Mucosa of rectum (tissue), 2 donors: ENCODE results near the gene PODNL1.

Source experiments
- H3K27ac ChIP-seq, 2 donors: one replicate each; pipeline ENCODE4 v1.7.0; 2013; ENCODE audit warnings: inconsistent platforms in 2 of 2, low read depth in 2 of 2, low read length in 2 of 2
- H3K27me3 ChIP-seq, 2 donors: one replicate each; pipeline ENCODE4 v1.7.0; 2013; ENCODE audit warnings: low read length in 2 of 2; ENCODE audit not compliant: control insufficient read depth in 2 of 2, insufficient read depth in 2 of 2
- H3K36me3 ChIP-seq, 2 donors: one replicate each; pipeline ENCODE4 v1.7.0; 2013; ENCODE audit warnings: low read length in 2 of 2; ENCODE audit not compliant: control insufficient read depth in 2 of 2, insufficient read depth in 2 of 2
- H3K4me1 ChIP-seq, 2 donors: one replicate each; pipeline ENCODE4 v1.7.0; 2013; ENCODE audit warnings: low read length in 2 of 2, mild to moderate bottlenecking in 1 of 2; ENCODE audit not compliant: control insufficient read depth in 2 of 2, insufficient read depth in 2 of 2
- H3K4me3 ChIP-seq, 2 donors: one replicate each; pipeline ENCODE4 v1.7.0; 2013; ENCODE audit warnings: low read length in 2 of 2
- H3K9ac ChIP-seq, 2 donors: one replicate each; pipeline ENCODE4 v1.7.0; 2013; ENCODE audit warnings: low read length in 2 of 2, low read depth in 1 of 2, mild to moderate bottlenecking in 1 of 2
- H3K9me3 ChIP-seq, 2 donors: one replicate each; pipeline ENCODE4 v1.7.0; 2013; ENCODE audit warnings: low read length in 2 of 2; ENCODE audit not compliant: control insufficient read depth in 2 of 2
- donor health status: healthy.
- donor health status: Normal muscosa, but diverticular disease.

Gene PODNL1, protein sequence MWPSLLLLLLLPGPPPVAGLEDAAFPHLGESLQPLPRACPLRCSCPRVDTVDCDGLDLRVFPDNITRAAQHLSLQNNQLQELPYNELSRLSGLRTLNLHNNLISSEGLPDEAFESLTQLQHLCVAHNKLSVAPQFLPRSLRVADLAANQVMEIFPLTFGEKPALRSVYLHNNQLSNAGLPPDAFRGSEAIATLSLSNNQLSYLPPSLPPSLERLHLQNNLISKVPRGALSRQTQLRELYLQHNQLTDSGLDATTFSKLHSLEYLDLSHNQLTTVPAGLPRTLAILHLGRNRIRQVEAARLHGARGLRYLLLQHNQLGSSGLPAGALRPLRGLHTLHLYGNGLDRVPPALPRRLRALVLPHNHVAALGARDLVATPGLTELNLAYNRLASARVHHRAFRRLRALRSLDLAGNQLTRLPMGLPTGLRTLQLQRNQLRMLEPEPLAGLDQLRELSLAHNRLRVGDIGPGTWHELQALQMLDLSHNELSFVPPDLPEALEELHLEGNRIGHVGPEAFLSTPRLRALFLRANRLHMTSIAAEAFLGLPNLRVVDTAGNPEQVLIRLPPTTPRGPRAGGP

DNA sequence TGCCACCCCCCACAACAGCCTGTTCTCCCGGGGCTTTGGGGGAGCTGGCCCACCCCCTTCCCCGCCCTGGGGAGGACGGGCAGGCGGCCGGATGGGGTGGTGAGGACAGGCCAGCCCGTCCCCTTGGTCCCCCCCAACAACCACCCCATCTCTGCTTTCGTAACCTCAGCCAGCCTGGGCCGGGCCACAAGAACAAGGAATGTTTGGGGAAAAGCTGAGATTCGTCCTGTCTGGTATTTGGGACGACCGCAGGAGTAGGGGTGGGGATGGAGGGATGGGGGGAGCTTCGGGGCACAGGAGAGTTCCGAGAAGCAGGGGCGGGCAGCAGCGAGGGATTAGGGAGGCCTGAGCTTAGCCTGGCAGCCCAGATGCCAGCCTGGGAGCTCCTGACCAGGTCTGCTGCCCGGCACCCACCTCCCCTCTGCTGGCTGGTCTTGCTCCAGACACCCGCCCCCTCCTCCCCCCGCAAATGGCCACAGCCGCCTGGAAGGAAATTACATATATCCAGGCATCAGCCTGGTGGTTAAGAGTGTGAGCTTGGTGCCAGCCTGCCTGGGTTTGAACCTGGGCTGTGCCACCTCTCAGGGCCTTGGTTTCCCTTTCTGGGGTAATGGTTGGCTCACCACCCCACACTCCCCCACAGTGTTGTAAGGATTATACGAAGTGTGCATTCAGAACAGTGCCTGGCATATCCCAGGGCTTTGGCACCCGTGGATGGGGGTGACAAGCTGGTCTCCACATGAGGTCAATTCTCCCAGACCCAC, at the start of gene PODNL1:
PODNL1 (minus strand) TSS at position 117 of the 764 bp plus-strand sequence. CDS start 236 bp downstream, outside the sequence.
- H3K27me3 ChIP-seq: peaks cover 2 to 4% of the 10 kb centered on the region in 2 donors
- H3K27ac ChIP-seq: no peak within 1 kb of the TSS
- H3K4me3 ChIP-seq: no peak within 1 kb of the TSS
- H3K9ac ChIP-seq: no peak within 1 kb of the TSS
- H3K9me3 ChIP-seq: no peaks in the 10 kb centered on the region
- H3K4me1 ChIP-seq: peaks cover 0 to 4% of the 10 kb centered on the region in 2 donors
- no peaks in the 10 kb centered on the region for H3K36me3 ChIP-seq

DNA sequence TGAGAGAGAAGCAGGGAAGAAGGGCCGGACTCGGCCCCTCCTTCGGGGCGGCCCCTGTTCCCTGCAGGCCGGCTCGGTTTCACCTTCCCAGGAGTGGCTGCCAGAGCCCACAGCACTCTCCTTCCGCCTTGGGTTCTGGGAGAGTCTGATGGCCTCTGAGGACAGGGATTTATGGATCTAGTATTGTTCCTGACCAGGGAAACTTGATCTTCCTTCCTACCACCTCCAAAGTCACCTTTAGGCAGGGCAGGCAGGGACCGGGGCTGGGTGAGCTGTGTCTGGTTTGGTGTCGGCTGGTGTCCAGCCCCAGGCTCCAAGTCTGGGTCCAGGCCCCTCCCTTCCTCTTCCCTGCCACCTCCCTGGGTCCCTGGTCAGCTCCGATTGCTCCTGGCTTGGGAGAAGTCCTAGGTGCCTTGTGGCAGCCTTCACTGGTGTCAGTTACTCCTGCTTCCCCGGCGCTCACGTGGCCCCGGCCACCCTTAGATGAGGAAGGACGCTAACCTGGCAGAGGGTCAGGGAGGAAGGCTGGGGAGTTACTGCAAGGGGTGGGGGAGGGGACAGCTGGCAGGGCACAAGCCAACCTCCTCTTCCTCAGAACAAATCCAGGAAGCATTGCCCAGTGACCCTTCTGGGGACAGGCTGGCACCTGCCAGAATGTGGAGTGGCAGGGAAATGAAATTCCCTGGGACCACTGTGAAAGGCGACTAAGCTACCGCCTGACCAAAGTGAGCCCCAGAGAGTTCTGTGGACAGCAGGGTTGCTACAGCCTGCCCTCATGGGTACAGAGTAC, 49.1 kb upstream of the PODNL1 start:
- H3K9ac ChIP-seq: peak overlapping the region; percentile 41 to 53

DNA sequence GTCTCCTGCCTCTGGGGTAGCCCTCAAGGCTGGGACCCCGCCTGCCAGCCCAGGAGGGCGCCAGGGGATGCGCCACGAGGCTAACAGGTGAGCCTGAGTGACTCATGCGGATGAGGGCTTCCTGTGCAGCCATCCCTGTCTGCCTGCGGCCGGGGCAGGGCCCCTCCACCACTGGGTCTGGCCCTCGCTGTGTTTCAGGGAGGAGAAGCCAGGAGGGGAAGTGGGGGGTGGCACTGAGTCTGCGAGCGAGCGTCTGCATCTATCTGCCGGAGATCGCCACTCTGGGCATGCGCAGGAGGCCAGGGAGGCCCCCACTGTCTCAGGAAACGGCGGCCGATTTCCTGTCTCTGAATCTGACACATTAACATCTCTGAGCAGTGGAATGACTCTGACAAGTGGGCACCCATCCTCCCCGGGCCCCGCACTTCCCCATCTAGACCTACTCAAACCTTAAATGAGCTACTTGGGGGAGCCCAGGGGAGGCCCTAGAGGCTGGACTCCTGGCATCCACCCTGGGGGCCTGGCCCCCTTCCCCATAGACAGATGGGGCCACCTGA, 48.2 kb upstream of the PODNL1 start:
- Histone ChIP-seq H3K4me3 (peak overlapping the region in 1 of 2 donors; percentile 50), H3K27me3 (no peaks in the 10 kb centered on the region), H3K9ac (peak overlapping the region; percentile 41 to 53), H3K4me1 (peaks cover 10 to 26% of the 10 kb centered on the region in 2 donors), H3K9me3 (no peaks in the 10 kb centered on the region), H3K36me3 (peaks cover 3 to 12% of the 10 kb centered on the region in 2 donors), H3K27ac (peak overlapping the region; percentile 78 to 88)

More for the DNA sequence above, 49.1 kb upstream of the PODNL1 start:
- H3K36me3 ChIP-seq: peaks cover 3 to 19% of the 10 kb centered on the region in 2 donors
- peak overlapping the region; percentile 78 to 88 for H3K27ac ChIP-seq
- no peaks in the 10 kb centered on the region for H3K9me3 ChIP-seq
- H3K27me3 ChIP-seq: no peaks in the 10 kb centered on the region
- peaks cover 10 to 26% of the 10 kb centered on the region in 2 donors for H3K4me1 ChIP-seq
- no peak overlapping the region for H3K4me3 ChIP-seq

DNA sequence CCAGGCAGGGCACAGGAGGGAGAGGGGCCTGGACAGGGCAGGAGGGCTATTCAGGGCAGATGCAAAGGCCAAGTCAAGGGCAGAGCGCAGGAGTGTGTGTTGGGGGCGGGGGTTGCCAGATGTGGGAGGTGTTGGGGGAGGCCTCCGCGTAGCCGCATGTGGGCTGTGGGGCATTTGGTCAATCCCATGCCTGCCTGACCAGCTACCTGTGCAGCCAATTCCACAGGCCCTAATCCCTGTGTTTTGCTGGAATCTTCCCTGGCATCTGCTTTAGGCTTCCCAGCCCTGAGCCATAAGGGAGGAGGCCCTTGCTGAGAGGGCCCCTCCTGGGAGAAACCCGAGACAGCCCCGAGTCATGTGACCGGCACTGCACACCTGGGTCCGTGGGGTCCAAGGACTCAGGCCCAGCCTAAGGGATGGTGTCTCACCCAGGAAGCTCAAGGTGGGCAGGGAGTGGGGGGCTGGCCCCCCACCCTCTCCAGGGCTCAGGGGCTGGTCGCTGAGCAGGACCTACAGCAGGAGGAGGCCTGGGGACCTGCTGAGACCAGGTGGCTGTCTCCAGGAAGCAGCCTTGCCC, 47.6 kb upstream of the PODNL1 start:
- H3K27me3 ChIP-seq: no peaks in the 10 kb centered on the region
- peaks cover 10 to 26% of the 10 kb centered on the region in 2 donors for H3K4me1 ChIP-seq
- peak overlapping the region; percentile 14 to 53 for H3K9ac ChIP-seq
- peak overlapping the region in 1 of 2 donors; percentile 50 for H3K4me3 ChIP-seq
- no peaks in the 10 kb centered on the region for H3K9me3 ChIP-seq
- H3K27ac ChIP-seq: peak overlapping the region; percentile 78 to 88
- peaks cover 3 to 11% of the 10 kb centered on the region in 2 donors for H3K36me3 ChIP-seq

DNA sequence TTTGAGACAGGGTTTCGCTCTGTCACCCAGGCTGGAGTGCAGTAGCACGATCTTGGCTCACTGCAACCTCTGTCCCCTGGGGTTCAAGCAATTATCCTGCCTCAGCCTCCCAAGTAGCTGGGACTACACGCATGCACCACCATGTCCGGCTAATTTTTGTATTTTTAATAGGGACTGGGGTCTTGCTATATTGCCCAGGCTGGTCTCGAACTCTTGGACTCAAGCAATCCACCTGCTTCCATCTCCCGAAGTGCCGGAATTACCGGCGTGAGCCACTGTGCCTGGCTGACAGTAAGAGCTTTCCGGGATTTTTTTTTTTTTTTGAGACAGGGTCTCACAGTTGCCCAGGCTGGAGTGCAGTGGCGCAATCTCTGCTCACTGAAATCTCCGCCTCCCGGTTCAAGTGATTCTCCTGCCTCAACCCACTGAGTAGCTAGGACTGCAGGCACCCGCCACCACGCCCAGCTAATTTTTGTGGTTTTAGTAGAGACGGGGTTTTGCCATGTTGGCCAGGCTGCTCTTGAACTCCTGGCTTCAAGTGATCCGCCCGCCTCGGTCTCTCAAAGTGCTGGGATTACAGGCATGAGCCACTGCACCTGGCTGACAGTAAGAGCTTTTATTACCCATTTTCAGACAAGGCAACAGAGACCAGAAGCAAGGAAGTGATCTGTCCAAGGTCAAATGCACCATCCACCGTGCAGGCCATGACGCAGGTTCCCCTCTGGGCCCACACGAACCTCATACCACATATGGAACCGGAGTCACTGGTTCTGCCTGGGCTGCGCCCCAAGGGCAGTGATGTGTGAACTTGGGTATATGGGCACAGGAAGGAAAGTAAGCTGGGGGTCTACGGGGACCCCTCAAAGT, 46.9 kb upstream of the PODNL1 start:
- peak overlapping the region in 1 of 2 donors; percentile 88 for H3K27ac ChIP-seq
- peaks cover 3 to 12% of the 10 kb centered on the region in 2 donors for H3K36me3 ChIP-seq
- no peak overlapping the region for H3K9ac ChIP-seq
- H3K4me3 ChIP-seq: no peak overlapping the region
- H3K9me3 ChIP-seq: no peaks in the 10 kb centered on the region
- peaks cover 10 to 26% of the 10 kb centered on the region in 2 donors for H3K4me1 ChIP-seq
- no peaks in the 10 kb centered on the region for H3K27me3 ChIP-seq

DNA sequence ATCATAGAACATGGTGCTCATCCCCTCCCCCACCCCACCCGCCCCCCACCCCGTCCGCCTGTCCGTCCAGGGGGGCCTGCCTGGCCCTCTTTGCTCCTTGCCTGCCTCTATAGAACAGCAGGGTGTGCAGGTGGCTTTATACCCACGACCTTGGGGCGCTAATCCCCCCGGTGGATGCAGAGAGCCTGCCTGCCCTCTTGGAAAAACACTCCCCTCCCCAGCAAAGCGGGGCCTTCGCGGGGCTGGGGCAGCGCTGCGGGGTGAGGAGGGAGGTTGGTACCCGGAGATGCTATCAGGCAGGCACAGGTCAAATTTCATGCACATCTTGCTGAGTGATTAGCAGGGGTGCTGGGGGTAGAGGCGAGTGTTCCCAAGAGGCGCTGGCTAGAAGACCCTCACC, 46.0 kb upstream of the PODNL1 start:
- Histone ChIP-seq H3K27ac (no peak overlapping the region), H3K9me3 (no peaks in the 10 kb centered on the region), H3K9ac (no peak overlapping the region), H3K4me1 (peaks cover 15 to 30% of the 10 kb centered on the region in 2 donors), H3K27me3 (no peaks in the 10 kb centered on the region), H3K36me3 (peaks cover 3 to 9% of the 10 kb centered on the region in 2 donors), H3K4me3 (no peak overlapping the region)

DNA sequence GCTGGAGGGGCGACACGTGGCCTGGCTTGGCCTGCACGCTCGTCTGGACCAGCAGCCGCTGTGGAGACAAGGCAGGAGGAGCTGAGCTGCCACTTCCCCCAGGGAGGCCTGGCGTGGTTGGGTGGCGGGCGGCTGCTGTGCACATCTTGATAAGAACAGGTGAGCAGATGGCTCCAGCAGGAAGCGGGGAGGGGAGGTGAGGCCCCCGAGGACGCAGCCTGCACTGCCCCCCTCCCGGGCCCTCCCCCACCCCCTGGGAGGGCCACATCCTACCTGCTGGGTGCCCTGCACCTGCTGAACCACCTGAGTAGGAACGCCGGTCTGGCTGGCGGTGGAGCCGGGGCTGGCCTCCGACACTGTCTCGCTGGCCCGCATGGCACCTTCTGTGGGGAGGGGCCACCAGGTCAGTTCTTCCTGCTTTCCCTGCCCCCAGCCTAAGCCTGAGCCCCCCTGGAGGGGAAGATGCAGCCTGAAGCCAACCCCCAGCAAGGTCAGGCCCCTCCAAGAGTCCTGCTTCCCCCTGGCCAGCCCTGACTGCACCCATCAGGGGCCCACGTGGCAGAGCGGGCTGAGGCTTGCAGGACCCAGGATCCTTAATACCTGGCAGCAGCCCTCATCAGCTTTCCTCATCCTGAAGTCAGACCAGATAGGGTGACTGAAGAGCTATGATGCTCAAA, 45.1 kb upstream of the PODNL1 start:
- H3K4me3 ChIP-seq: no peak overlapping the region
- no peak overlapping the region for H3K27ac ChIP-seq
- H3K9ac ChIP-seq: no peak overlapping the region
- H3K4me1 ChIP-seq: peaks cover 16 to 32% of the 10 kb centered on the region in 2 donors
- H3K9me3 ChIP-seq: no peaks in the 10 kb centered on the region
- peaks cover 3 to 8% of the 10 kb centered on the region in 2 donors for H3K36me3 ChIP-seq
- no peaks in the 10 kb centered on the region for H3K27me3 ChIP-seq

DNA sequence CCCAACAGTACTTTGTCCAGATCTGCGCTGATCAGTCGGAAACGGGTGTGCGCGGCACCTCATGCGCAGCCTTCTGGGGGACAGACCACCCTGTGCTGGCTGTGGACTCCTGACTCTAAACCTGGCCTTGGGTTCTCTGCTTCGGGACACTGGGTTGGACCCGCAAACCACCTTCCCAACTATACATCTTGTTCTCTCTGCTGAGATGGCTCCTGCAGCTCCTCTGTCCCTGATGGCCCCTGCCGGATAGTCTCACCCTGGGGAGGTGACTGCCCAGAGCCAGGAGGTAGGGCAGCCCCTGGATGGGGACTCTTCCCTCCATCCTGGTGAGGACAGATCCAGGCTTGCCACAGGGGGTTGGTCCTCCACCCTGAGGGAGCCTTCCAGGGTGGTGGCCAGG, 44.6 kb upstream of the PODNL1 start:
- Histone ChIP-seq H3K4me3 (no peak overlapping the region), H3K4me1 (peaks cover 16 to 31% of the 10 kb centered on the region in 2 donors), H3K9ac (no peak overlapping the region), H3K27me3 (no peaks in the 10 kb centered on the region), H3K9me3 (no peaks in the 10 kb centered on the region), H3K27ac (no peak overlapping the region), H3K36me3 (peaks cover 3 to 5% of the 10 kb centered on the region in 2 donors)
